Measurements from ENCODE around the gene RAB3C. TPM values are rescaled to one million over a fixed set of nuclear protein-coding genes. Genes with fewer than 3 reads are reported as not detected.

RAB3C gene
- total and polyA plus RNA-seq, 2 donors (not counting 1 experiment from before 2014, with no cell fraction given): not detected

DNA sequence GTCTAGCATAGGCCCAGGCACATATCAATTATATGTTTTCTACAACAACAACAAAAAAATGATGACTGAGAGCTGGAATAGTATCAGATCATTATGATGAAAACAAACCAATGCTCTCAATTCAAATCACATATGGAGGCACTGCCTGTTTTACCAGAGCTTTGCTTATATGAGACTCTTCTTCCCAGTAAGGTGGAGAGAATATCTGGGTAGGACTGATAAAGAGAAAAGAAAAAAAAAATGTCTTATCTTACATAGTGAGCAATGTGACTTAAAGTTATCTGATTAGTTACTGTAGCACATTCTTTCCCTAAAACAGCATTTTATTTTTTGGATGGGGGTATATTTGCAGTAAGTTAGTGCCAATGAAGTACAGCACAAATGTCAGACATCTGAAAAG is 154.8 kb downstream of the RAB3C start:
- Histone ChIP-seq H3K4me3 (replicated peaks in 1 of 4; ENCODE audit: control extremely low read depth in 1 of 4, insufficient read depth in 1 of 4, low read depth in 3 of 4, low read length in 4 of 4) (no peak overlapping the region), H3K79me2 (ENCODE audit: control insufficient read depth, insufficient read depth, low read length) (no peaks in the 10 kb centered on the region), H3K4me2 (ENCODE audit: extremely low read depth, insufficient read depth, low read length) (no peak overlapping the region), H3K9me3 (ENCODE audit: control insufficient read depth, insufficient read depth, low read depth, low read length) (no peaks in the 10 kb centered on the region), H3K27ac (ENCODE audit: insufficient read depth, low read length) (no peak overlapping the region), H3K27me3 (ENCODE audit: control insufficient read depth, insufficient read depth, low read length) (no peaks in the 10 kb centered on the region), H3K4me1 (ENCODE audit: control insufficient read depth, extremely low read depth, insufficient read depth, low read length) (no peaks in the 10 kb centered on the region), H2AFZ (ENCODE audit: low read length) (no peak overlapping the region), H3K36me3 (ENCODE audit: control insufficient read depth, insufficient read depth, low read length) (no peaks in the 10 kb centered on the region), H3K9ac (ENCODE audit: insufficient read depth, low read length) (no peak overlapping the region), H4K20me1 (ENCODE audit: control insufficient read depth, extremely low read depth, insufficient read depth, low read length) (no peaks in the 10 kb centered on the region)
- TF ChIP-seq, protein P1, sequence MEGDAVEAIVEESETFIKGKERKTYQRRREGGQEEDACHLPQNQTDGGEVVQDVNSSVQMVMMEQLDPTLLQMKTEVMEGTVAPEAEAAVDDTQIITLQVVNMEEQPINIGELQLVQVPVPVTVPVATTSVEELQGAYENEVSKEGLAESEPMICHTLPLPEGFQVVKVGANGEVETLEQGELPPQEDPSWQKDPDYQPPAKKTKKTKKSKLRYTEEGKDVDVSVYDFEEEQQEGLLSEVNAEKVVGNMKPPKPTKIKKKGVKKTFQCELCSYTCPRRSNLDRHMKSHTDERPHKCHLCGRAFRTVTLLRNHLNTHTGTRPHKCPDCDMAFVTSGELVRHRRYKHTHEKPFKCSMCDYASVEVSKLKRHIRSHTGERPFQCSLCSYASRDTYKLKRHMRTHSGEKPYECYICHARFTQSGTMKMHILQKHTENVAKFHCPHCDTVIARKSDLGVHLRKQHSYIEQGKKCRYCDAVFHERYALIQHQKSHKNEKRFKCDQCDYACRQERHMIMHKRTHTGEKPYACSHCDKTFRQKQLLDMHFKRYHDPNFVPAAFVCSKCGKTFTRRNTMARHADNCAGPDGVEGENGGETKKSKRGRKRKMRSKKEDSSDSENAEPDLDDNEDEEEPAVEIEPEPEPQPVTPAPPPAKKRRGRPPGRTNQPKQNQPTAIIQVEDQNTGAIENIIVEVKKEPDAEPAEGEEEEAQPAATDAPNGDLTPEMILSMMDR (conservative IDR thresholded peaks at IDR 0.05 in 1 of 2, IDR thresholded peaks at IDR 0.05 in 1 of 2; ENCODE audit: low read depth in 1 of 2, low read length in 2 of 2): no peak
- no peak for TF ChIP-seq EZH2 (IDR thresholded peaks at IDR 0.05; ENCODE audit: low read length, missing control alignments)
- DNase-seq (ENCODE audit: low read depth in 2 of 2): no peak

DNA sequence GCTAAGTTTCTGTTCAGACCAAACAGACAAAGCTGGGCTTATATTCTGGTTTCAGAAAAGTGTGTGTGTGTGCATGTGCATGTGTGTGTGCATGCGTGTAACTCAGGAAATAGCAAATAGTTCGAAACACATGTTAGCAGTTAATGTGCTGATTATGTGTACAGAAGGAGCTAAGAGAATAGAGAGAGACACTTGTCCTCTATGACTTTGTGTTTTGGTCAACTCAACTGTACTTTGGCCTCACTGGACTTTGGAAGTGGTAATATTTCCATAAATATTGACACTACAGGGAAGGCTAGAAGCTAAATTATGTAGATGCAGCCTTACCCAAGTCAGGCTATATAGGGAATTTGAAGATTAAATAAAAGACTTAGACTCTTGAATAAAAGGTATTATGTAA is 155.5 kb downstream of the RAB3C start:
- Histone ChIP-seq H3K9me3 (ENCODE audit: control insufficient read depth, insufficient read depth, low read depth, low read length) (no peaks in the 10 kb centered on the region), H3K27ac (ENCODE audit: insufficient read depth, low read length) (no peak overlapping the region), H4K20me1 (ENCODE audit: control insufficient read depth, extremely low read depth, insufficient read depth, low read length) (no peaks in the 10 kb centered on the region), H3K9ac (ENCODE audit: insufficient read depth, low read length) (no peak overlapping the region), H3K4me3 (replicated peaks in 1 of 4; ENCODE audit: control extremely low read depth in 1 of 4, insufficient read depth in 1 of 4, low read depth in 3 of 4, low read length in 4 of 4) (no peak overlapping the region), H3K4me1 (ENCODE audit: control insufficient read depth, extremely low read depth, insufficient read depth, low read length) (no peaks in the 10 kb centered on the region), H3K4me2 (ENCODE audit: extremely low read depth, insufficient read depth, low read length) (no peak overlapping the region), H3K36me3 (ENCODE audit: control insufficient read depth, insufficient read depth, low read length) (no peaks in the 10 kb centered on the region), H3K79me2 (ENCODE audit: control insufficient read depth, insufficient read depth, low read length) (no peaks in the 10 kb centered on the region), H3K27me3 (ENCODE audit: control insufficient read depth, insufficient read depth, low read length) (no peaks in the 10 kb centered on the region), H2AFZ (ENCODE audit: low read length) (no peak overlapping the region)
- no peak for TF ChIP-seq EZH2 (IDR thresholded peaks at IDR 0.05; ENCODE audit: low read length, missing control alignments)
- TF ChIP-seq, protein P1 (conservative IDR thresholded peaks at IDR 0.05 in 1 of 2, IDR thresholded peaks at IDR 0.05 in 1 of 2; ENCODE audit: low read depth in 1 of 2, low read length in 2 of 2): no peak
- no peak for DNase-seq (ENCODE audit: low read depth in 2 of 2)

DNA sequence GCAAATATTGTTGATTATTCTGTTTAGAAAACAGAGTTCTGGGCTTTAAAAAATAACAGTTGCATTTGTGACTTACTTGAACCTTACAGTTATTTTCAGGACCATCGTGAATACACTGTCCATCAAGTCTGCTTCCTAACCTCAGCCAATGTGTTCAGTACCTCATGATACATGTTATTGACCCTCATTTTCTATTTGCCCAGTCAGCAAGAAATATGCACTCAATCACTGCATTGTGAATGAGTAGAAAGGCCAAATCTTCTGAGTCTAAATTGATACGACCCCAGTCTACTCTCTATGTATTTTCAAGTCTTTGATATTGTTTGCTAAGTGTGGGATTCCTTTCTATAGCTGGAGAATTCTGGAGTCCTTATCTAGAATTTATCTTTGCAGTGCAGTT is 156.2 kb downstream of the RAB3C start:
- Histone ChIP-seq H3K27ac (ENCODE audit: insufficient read depth, low read length) (no peak overlapping the region), H4K20me1 (ENCODE audit: control insufficient read depth, extremely low read depth, insufficient read depth, low read length) (no peaks in the 10 kb centered on the region), H3K4me1 (ENCODE audit: control insufficient read depth, extremely low read depth, insufficient read depth, low read length) (no peaks in the 10 kb centered on the region), H3K4me3 (replicated peaks in 1 of 4; ENCODE audit: control extremely low read depth in 1 of 4, insufficient read depth in 1 of 4, low read depth in 3 of 4, low read length in 4 of 4) (no peak overlapping the region), H2AFZ (ENCODE audit: low read length) (no peak overlapping the region), H3K9me3 (ENCODE audit: control insufficient read depth, insufficient read depth, low read depth, low read length) (no peaks in the 10 kb centered on the region), H3K79me2 (ENCODE audit: control insufficient read depth, insufficient read depth, low read length) (no peaks in the 10 kb centered on the region), H3K27me3 (ENCODE audit: control insufficient read depth, insufficient read depth, low read length) (no peaks in the 10 kb centered on the region), H3K36me3 (ENCODE audit: control insufficient read depth, insufficient read depth, low read length) (no peaks in the 10 kb centered on the region), H3K9ac (ENCODE audit: insufficient read depth, low read length) (no peak overlapping the region), H3K4me2 (ENCODE audit: extremely low read depth, insufficient read depth, low read length) (no peak overlapping the region)
- TF ChIP-seq, protein P1 (conservative IDR thresholded peaks at IDR 0.05 in 1 of 2, IDR thresholded peaks at IDR 0.05 in 1 of 2; ENCODE audit: low read depth in 1 of 2, low read length in 2 of 2): no peak
- TF ChIP-seq EZH2 (IDR thresholded peaks at IDR 0.05; ENCODE audit: low read length, missing control alignments): no peak
- DNase-seq (ENCODE audit: low read depth in 2 of 2): no peak
